SH-SY5Y (cell line): ENCODE measurements around the gene DYNLRB1.

ENCODE experiments used
- GATA2 ChIP-seq: IDR thresholded peaks from 2 replicates; pipeline ENCODE4 v1.6.1; 2011; ENCODE audit warnings: mild to moderate bottlenecking, low read depth, low read length
- GATA3 ChIP-seq: IDR thresholded peaks from 2 replicates; pipeline ENCODE4 v1.6.1; 2011; ENCODE audit warnings: low read depth, mild to moderate bottlenecking, low read length, moderate library complexity

GRCh38 chr20:34511891-34512265, 4.3 kb upstream of the DYNLRB1 start:
- TF ChIP-seq GATA3: no peak
- no peak for TF ChIP-seq GATA2
